ENCODE measurements around the gene CCR1.

GRCh38 chr3:46205286-46205960 is 2.7 kb downstream of the CCR1 start:
- TF ChIP-seq, protein P1, sequence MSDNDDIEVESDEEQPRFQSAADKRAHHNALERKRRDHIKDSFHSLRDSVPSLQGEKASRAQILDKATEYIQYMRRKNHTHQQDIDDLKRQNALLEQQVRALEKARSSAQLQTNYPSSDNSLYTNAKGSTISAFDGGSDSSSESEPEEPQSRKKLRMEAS (IDR thresholded peaks at IDR 0.05): no peak
- no peak for TF ChIP-seq CTCF (IDR thresholded peaks at IDR 0.05; ENCODE audit: low read depth, low read length, missing input control)
- TF ChIP-seq, protein P2, sequence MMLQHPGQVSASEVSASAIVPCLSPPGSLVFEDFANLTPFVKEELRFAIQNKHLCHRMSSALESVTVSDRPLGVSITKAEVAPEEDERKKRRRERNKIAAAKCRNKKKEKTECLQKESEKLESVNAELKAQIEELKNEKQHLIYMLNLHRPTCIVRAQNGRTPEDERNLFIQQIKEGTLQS (IDR thresholded peaks at IDR 0.05): no peak
- TF ChIP-seq, protein P3, sequence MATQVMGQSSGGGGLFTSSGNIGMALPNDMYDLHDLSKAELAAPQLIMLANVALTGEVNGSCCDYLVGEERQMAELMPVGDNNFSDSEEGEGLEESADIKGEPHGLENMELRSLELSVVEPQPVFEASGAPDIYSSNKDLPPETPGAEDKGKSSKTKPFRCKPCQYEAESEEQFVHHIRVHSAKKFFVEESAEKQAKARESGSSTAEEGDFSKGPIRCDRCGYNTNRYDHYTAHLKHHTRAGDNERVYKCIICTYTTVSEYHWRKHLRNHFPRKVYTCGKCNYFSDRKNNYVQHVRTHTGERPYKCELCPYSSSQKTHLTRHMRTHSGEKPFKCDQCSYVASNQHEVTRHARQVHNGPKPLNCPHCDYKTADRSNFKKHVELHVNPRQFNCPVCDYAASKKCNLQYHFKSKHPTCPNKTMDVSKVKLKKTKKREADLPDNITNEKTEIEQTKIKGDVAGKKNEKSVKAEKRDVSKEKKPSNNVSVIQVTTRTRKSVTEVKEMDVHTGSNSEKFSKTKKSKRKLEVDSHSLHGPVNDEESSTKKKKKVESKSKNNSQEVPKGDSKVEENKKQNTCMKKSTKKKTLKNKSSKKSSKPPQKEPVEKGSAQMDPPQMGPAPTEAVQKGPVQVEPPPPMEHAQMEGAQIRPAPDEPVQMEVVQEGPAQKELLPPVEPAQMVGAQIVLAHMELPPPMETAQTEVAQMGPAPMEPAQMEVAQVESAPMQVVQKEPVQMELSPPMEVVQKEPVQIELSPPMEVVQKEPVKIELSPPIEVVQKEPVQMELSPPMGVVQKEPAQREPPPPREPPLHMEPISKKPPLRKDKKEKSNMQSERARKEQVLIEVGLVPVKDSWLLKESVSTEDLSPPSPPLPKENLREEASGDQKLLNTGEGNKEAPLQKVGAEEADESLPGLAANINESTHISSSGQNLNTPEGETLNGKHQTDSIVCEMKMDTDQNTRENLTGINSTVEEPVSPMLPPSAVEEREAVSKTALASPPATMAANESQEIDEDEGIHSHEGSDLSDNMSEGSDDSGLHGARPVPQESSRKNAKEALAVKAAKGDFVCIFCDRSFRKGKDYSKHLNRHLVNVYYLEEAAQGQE (IDR thresholded peaks at IDR 0.05): no peak
- TF ChIP-seq, protein P4, sequence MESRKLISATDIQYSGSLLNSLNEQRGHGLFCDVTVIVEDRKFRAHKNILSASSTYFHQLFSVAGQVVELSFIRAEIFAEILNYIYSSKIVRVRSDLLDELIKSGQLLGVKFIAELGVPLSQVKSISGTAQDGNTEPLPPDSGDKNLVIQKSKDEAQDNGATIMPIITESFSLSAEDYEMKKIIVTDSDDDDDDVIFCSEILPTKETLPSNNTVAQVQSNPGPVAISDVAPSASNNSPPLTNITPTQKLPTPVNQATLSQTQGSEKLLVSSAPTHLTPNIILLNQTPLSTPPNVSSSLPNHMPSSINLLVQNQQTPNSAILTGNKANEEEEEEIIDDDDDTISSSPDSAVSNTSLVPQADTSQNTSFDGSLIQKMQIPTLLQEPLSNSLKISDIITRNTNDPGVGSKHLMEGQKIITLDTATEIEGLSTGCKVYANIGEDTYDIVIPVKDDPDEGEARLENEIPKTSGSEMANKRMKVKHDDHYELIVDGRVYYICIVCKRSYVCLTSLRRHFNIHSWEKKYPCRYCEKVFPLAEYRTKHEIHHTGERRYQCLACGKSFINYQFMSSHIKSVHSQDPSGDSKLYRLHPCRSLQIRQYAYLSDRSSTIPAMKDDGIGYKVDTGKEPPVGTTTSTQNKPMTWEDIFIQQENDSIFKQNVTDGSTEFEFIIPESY (IDR thresholded peaks at IDR 0.05): no peak
- no peak for TF ChIP-seq RAD21 (IDR thresholded peaks at IDR 0.05)
